Esophagus muscularis mucosa (tissue), 4 donors: ENCODE data around the gene BBS9. TPM values are rescaled to one million over a fixed set of nuclear protein-coding genes. Genes with fewer than 3 reads are reported as not detected.

ENCODE experiments used
- DNase-seq: peaks from one replicate; pipeline ENCODE4 v3.0.0-alpha.2; 2017; ENCODE audit errors: extremely low spot score
- H3K27ac ChIP-seq, 4 donors: fragments of 200-600 bp; sonication (generic); replicated peaks in 1 of 4; 1 replicate in 3 of 4; 2 replicates in 1 of 4; pipeline ENCODE4 v1.5.1; 2016 to 2019; ENCODE audit warnings: mild to moderate bottlenecking in 1 of 4
- H3K27me3 ChIP-seq, 4 donors: fragments of 200-600 bp; sonication (generic); one replicate each; pipeline versions ENCODE4 v1.5.1 to v1.6.0; 2016 to 2019
- H3K36me3 ChIP-seq, 4 donors: fragments of 200-600 bp; sonication (generic); one replicate each; pipeline ENCODE4 v1.5.1; 2016 to 2019
- H3K4me1 ChIP-seq, 4 donors: fragments of 200-600 bp; sonication (generic); one replicate each; pipeline ENCODE4 v1.5.1; 2016 to 2019
- H3K4me3 ChIP-seq, 4 donors: fragments of 200-600 bp; sonication (generic); 1 replicate in 2 of 4; 2 replicates in 2 of 4; pipeline ENCODE4 v1.5.1; 2016 to 2019; ENCODE audit warnings: mild to moderate bottlenecking in 4 of 4, moderate library complexity in 1 of 4
- H3K9me3 ChIP-seq, 4 donors: fragments of 200-600 bp; sonication (generic); 1 replicate in 3 of 4; 2 replicates in 1 of 4; pipeline ENCODE4 v1.5.1; 2016 to 2019
- CTCF ChIP-seq, 3 experiments: fragments of 200-600 bp in 2 of 3; fragments of 450-650 bp in 1 of 3; sonication (generic) in 2 of 3; IDR thresholded peaks; one replicate each; pipeline ENCODE4 v1.5.1; 2017 to 2019; ENCODE audit warnings: antibody characterized with exemption in 3 of 3, mild to moderate bottlenecking in 2 of 3, moderate library complexity in 1 of 3
- EP300 ChIP-seq: sonication (generic); formaldehyde crosslinking; IDR thresholded peaks from one replicate; pipeline ENCODE4 v1.6.1; 2017; ENCODE audit warnings: antibody characterized with exemption
- POLR2A ChIP-seq: fragments of 450-650 bp; IDR thresholded peaks from one replicate; pipeline ENCODE4 v1.6.1; 2017; ENCODE audit warnings: antibody characterized with exemption, moderate library complexity, mild to moderate bottlenecking, low read depth
- POLR2AphosphoS5 ChIP-seq, 2 donors: sonication (generic); formaldehyde crosslinking; IDR thresholded peaks; one replicate each; pipeline ENCODE4 v1.6.1; 2017; ENCODE audit warnings: antibody characterized with exemption in 2 of 2
- WGBS: methylation state at CpG from one replicate; pipeline ENCODE4 v1.1.5; 2018; 5-methylcytosine and 5-hydroxymethylcytosine counted together
- intact Hi-C: fragments of 100-400 bp; cut with DNase I; formaldehyde crosslinking; loops from one replicate; pipeline ENCODE4 v1.15.1; 2023
- total RNA-seq, 4 donors: library from RNA; depleted of rRNA; stranded (reverse); fragments of >200 nt; gene quantifications; one replicate each; pipeline versions ENCODE4 v1.1.0 to v1.2.1, GENCODE V29; 2016

BBS9 gene
- total RNA-seq, 4 donors from 2014 or later, result 14.7 to 20.8 (median 16.3) TPM

GRCh38 chr7:33562996-33563395 lies 433.6 kb downstream of the BBS9 start:
- no peak for DNase-seq
- Histone ChIP-seq H3K4me3 (no peak overlapping the region), H3K27ac (no peak overlapping the region), H3K4me1 (no peaks in the 10 kb centered on the region), H3K9me3 (no peaks in the 10 kb centered on the region), H3K36me3 (no peaks in the 10 kb centered on the region), H3K27me3 (no peaks in the 10 kb centered on the region)
- intact Hi-C loops, result no loop called here
- no peak for TF ChIP-seq EP300
- no peak for TF ChIP-seq POLR2A
- no peak for TF ChIP-seq CTCF (IDR thresholded peaks at IDR 0.05)
- TF ChIP-seq POLR2AphosphoS5 (IDR thresholded peaks at IDR 0.05), result no peak

GRCh38 chr7:33563651-33564050 lies 434.3 kb downstream of the BBS9 start:
- TF ChIP-seq POLR2A (no peak), EP300 (no peak), CTCF (IDR thresholded peaks at IDR 0.05) (no peak), POLR2AphosphoS5 (IDR thresholded peaks at IDR 0.05) (no peak)
- H3K4me3 ChIP-seq, result no peak overlapping the region
- 95% methylated on average over 7 of the region's 7 CpGs for WGBS
- DNase-seq, result no peak
- no peaks in the 10 kb centered on the region for H3K4me1 ChIP-seq
- H3K9me3 ChIP-seq, result no peaks in the 10 kb centered on the region
- intact Hi-C loops, result no loop called here
- no peak overlapping the region for H3K27ac ChIP-seq
- H3K27me3 ChIP-seq, result no peaks in the 10 kb centered on the region
- H3K36me3 ChIP-seq, result no peaks in the 10 kb centered on the region

- 100% methylated on average over 1 of the region's 1 CpG for WGBS
- intact Hi-C loops, result no loop called here
- Histone ChIP-seq H3K36me3 (no peaks in the 10 kb centered on the region), H3K4me3 (no peak overlapping the region), H3K27ac (no peak overlapping the region), H3K9me3 (no peaks in the 10 kb centered on the region), H3K27me3 (no peaks in the 10 kb centered on the region), H3K4me1 (peaks cover 0 to 13% (median 0%) of the 10 kb centered on the region in 4 donors)
- no peak for DNase-seq
- no peak for TF ChIP-seq POLR2A
- TF ChIP-seq POLR2AphosphoS5 (IDR thresholded peaks at IDR 0.05), result no peak
- TF ChIP-seq EP300, result no peak
- no peak for TF ChIP-seq CTCF (IDR thresholded peaks at IDR 0.05)
These were observed 448.8 kb downstream of the BBS9 start for GRCh38 chr7:33578166-33578565.

GRCh38 chr7:33578881-33579672 lies 449.7 kb downstream of the BBS9 start:
- WGBS, result 73% methylated on average over 5 of the region's 5 CpGs
- Histone ChIP-seq H3K4me1 (peaks cover 0 to 13% (median 0%) of the 10 kb centered on the region in 4 donors), H3K9me3 (no peaks in the 10 kb centered on the region), H3K27ac (no peak overlapping the region), H3K36me3 (no peaks in the 10 kb centered on the region), H3K27me3 (no peaks in the 10 kb centered on the region), H3K4me3 (no peak overlapping the region)
- intact Hi-C loops, result no loop called here
- TF ChIP-seq POLR2A, result no peak
- no peak for TF ChIP-seq POLR2AphosphoS5 (IDR thresholded peaks at IDR 0.05)
- no peak for TF ChIP-seq EP300
- no peak for TF ChIP-seq CTCF (IDR thresholded peaks at IDR 0.05)
- no peak for DNase-seq

GRCh38 chr7:33579673-33579960 lies 450.3 kb downstream of the BBS9 start:
- Histone ChIP-seq H3K27ac (no peak overlapping the region), H3K36me3 (no peaks in the 10 kb centered on the region), H3K4me1 (peaks cover 0 to 13% (median 0%) of the 10 kb centered on the region in 4 donors), H3K27me3 (no peaks in the 10 kb centered on the region), H3K9me3 (no peaks in the 10 kb centered on the region), H3K4me3 (no peak overlapping the region)
- no peak for DNase-seq
- intact Hi-C loops, result no loop called here
- TF ChIP-seq CTCF (IDR thresholded peaks at IDR 0.05) (no peak), POLR2A (no peak), POLR2AphosphoS5 (IDR thresholded peaks at IDR 0.05) (no peak), EP300 (no peak)
